ENCODE measurements around the gene TBC1D32. TPM values are rescaled to one million over a fixed set of nuclear protein-coding genes. Genes with fewer than 3 reads are reported as not detected.

Gene TBC1D32
- polyA plus RNA-seq, 1 of the 3 experiments (the other 2 are of a cell fraction): 2.3 TPM

DNA sequence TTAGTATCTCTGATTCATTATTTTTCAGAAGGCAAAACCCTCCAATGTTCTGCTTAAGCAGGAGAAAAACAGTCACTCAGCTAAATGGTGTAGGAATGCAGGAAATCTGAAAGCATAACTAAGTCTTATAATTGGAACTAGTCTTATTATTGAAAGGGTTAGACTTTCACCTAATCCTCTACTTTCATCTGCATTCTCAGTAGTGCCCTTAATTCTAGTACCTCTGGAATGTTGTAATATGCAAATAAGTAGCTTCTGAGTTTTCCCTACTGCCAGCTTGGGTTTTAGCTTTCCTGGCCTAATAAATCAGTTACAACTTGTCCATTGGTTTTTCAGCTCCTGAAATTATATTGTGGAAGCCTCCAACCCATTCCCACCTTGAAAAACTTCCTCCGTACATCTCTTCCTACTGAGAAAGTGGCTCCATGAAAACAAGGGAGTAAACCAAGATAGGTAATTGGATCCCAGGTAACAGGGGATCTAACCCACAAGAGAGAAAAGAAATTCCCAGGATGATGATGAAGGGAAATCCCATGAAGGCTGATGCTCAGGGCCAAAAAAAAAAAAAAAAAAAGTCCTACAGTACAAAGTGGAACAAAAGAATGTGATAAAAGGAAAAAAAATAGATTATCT, 147.0 kb downstream of the TBC1D32 start (continued):
- TF ChIP-seq, protein P1, sequence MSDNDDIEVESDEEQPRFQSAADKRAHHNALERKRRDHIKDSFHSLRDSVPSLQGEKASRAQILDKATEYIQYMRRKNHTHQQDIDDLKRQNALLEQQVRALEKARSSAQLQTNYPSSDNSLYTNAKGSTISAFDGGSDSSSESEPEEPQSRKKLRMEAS (IDR thresholded peaks at IDR 0.05; ENCODE audit: low read depth): no peak
- TF ChIP-seq GABPA (IDR thresholded peaks at IDR 0.05; ENCODE audit: low read depth): no peak
- no peak for TF ChIP-seq USF2 (IDR thresholded peaks at IDR 0.05; ENCODE audit: borderline replicate concordance, low read depth, low read length)

DNA sequence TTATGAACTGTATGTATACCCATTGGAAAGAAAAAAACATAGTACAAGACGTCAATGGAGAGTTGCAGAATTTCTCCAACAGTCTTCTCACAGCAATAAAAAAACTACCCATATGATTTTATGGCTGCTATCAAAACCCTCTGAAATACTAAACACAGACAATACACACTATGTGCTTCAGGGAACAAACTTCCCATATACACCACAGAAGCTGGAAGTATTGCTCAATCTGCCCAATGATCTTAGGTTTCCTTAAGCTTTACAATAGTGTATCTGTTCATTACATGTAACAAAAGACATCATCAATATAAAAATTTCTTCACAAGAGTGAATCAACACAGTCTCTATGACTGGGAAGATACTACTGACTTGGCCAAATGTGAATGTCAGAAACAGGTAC, 150.5 kb downstream of the TBC1D32 start:
- ChIA-PET CTCF (no interaction called here), POLR2A (no interaction called here)
- H3K4me2 ChIP-seq: no peak overlapping the region
- no peak for DNase-seq
- H3K27me3 ChIP-seq (ENCODE audit: insufficient read depth): no peaks in the 10 kb centered on the region
- H3K9ac ChIP-seq: no peak overlapping the region
- no peak overlapping the region for H3K4me3 ChIP-seq (ENCODE audit: low read depth in 2 of 2, low read length in 1 of 2)
- no peaks in the 10 kb centered on the region for H3K36me3 ChIP-seq (replicated peaks in 1 of 2; ENCODE audit: control insufficient read depth in 1 of 2, insufficient read depth in 2 of 2, low read length in 1 of 2)
- no peaks in the 10 kb centered on the region for H3K9me2 ChIP-seq
- H3K79me2 ChIP-seq (ENCODE audit: insufficient read depth): no peaks in the 10 kb centered on the region
- no peak overlapping the region for H3K27ac ChIP-seq (ENCODE audit: low read depth in 2 of 2, low read length in 1 of 2)
- no peak overlapping the region for H2AFZ ChIP-seq (ENCODE audit: low read depth)
- 96% methylated on average over 1 of the region's 1 CpG for WGBS (ENCODE audit: low lambda C conversion rate)
- H3K4me1 ChIP-seq (ENCODE audit: control insufficient read depth in 1 of 2, insufficient read depth in 2 of 2, low read depth in 1 of 2, low read length in 1 of 2): no peaks in the 10 kb centered on the region
- H4K20me1 ChIP-seq (ENCODE audit: insufficient read depth): no peaks in the 10 kb centered on the region
- TF ChIP-seq MEF2A (IDR thresholded peaks at IDR 0.05; ENCODE audit: borderline replicate concordance, low read depth) (no peak), RXRA (IDR thresholded peaks at IDR 0.05; ENCODE audit: borderline replicate concordance, low read depth) (no peak), RFX5 (IDR thresholded peaks at IDR 0.05; ENCODE audit: low read length) (no peak), FOXM1 (IDR thresholded peaks at IDR 0.05; ENCODE audit: low read depth) (no peak), FOSL2 (IDR thresholded peaks at IDR 0.05; ENCODE audit: borderline replicate concordance, low read depth) (no peak), EP300 (IDR thresholded peaks at IDR 0.05; ENCODE audit: borderline replicate concordance in 1 of 2, low read depth in 1 of 2, low read length in 1 of 2) (no peak), TEAD4 (IDR thresholded peaks at IDR 0.05; ENCODE audit: borderline replicate concordance, insufficient read depth) (no peak), JUND (IDR thresholded peaks at IDR 0.05) (no peak), PBX3 (IDR thresholded peaks at IDR 0.05) (no peak), NFIC (IDR thresholded peaks at IDR 0.05; ENCODE audit: borderline replicate concordance) (no peak), MXI1 (IDR thresholded peaks at IDR 0.05; ENCODE audit: low read depth, low read length) (no peak), GATA2 (CRISPR knock-in tag; IDR thresholded peaks at IDR 0.05) (no peak)
- TF ChIP-seq, protein P2, sequence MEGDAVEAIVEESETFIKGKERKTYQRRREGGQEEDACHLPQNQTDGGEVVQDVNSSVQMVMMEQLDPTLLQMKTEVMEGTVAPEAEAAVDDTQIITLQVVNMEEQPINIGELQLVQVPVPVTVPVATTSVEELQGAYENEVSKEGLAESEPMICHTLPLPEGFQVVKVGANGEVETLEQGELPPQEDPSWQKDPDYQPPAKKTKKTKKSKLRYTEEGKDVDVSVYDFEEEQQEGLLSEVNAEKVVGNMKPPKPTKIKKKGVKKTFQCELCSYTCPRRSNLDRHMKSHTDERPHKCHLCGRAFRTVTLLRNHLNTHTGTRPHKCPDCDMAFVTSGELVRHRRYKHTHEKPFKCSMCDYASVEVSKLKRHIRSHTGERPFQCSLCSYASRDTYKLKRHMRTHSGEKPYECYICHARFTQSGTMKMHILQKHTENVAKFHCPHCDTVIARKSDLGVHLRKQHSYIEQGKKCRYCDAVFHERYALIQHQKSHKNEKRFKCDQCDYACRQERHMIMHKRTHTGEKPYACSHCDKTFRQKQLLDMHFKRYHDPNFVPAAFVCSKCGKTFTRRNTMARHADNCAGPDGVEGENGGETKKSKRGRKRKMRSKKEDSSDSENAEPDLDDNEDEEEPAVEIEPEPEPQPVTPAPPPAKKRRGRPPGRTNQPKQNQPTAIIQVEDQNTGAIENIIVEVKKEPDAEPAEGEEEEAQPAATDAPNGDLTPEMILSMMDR (IDR thresholded peaks at IDR 0.05): no peak
- TF ChIP-seq, protein P1 (IDR thresholded peaks at IDR 0.05; ENCODE audit: low read depth): no peak
- H3K9me3 ChIP-seq: no peaks in the 10 kb centered on the region
- no peaks in the 10 kb centered on the region for H3F3A ChIP-seq (replicated peaks; ENCODE audit: insufficient read depth)
